Measurements from ENCODE around the gene HOTAIR.

GRCh38 chr12:53990311-53991076, 15.7 kb upstream of the HOTAIR start:
- TF ChIP-seq TCF4 (CRISPR knock-in tag; IDR thresholded peaks at IDR 0.05; ENCODE audit: borderline replicate concordance) (no peak), ESRRG (CRISPR knock-in tag; IDR thresholded peaks at IDR 0.05) (no peak), RARB (CRISPR knock-in tag; IDR thresholded peaks at IDR 0.05) (no peak), CSRNP3 (CRISPR knock-in tag; IDR thresholded peaks at IDR 0.05) (no peak), TOX (CRISPR knock-in tag; IDR thresholded peaks at IDR 0.05; ENCODE audit: borderline replicate concordance) (no peak), PATZ1 (CRISPR knock-in tag; IDR thresholded peaks at IDR 0.05; ENCODE audit: borderline replicate concordance) (no peak), CREB5 (CRISPR knock-in tag; IDR thresholded peaks at IDR 0.05; ENCODE audit: low read depth) (no peak), ZC3H10 (CRISPR knock-in tag; IDR thresholded peaks at IDR 0.05) (no peak), SNAI2 (CRISPR knock-in tag; IDR thresholded peaks at IDR 0.05) (no peak)
